ENCODE data around the gene PHF3.
A peak's percentile ranks its signal among the peaks of the same experiment; 100 is the strongest.
"Not testable (repeated sequence)": the region's sequence is repeated elsewhere in the genome, so short reads cannot be mapped to it uniquely, and the experiment has no call there.

Gene PHF3

GRCh38 chr6:63750400-63750799, 114.8 kb downstream of the PHF3 start:
- H3K4me1 ChIP-seq: no peaks in the 10 kb centered on the region
- no peak for DNase-seq
- H3K36me3 ChIP-seq: no peaks in the 10 kb centered on the region
- H3K27ac ChIP-seq: no peak overlapping the region
- intact Hi-C loops (cut with DNase I; ENCODE audit: low total_unique reads): no loop called here
- no peak for TF ChIP-seq CTCF (IDR thresholded peaks at IDR 0.05)
- no peak overlapping the region for H3K4me3 ChIP-seq
- H3K9me3 ChIP-seq: no peaks in the 10 kb centered on the region
- no peaks in the 10 kb centered on the region for H3K27me3 ChIP-seq

GRCh38 chr6:63757275-63757674, 121.7 kb downstream of the PHF3 start:
- intact Hi-C loops (cut with DNase I; ENCODE audit: low total_unique reads); H3K4me1 ChIP-seq; H3K4me3 ChIP-seq; H3K36me3 ChIP-seq; H3K27me3 ChIP-seq; H3K9me3 ChIP-seq; H3K27ac ChIP-seq; DNase-seq: not testable (repeated sequence)

- no peak for DNase-seq
- Histone ChIP-seq H3K27me3 (no peaks in the 10 kb centered on the region), H3K9me3 (peaks cover 0 to 7% (median 0%) of the 10 kb centered on the region in 3 donors), H3K36me3 (no peaks in the 10 kb centered on the region), H3K4me1 (no peaks in the 10 kb centered on the region), H3K4me3 (no peak overlapping the region), H3K27ac (no peak overlapping the region)
- TF ChIP-seq CTCF (IDR thresholded peaks at IDR 0.05): no peak
- intact Hi-C loops (cut with DNase I; ENCODE audit: low total_unique reads): no loop called here
These were observed 122.2 kb downstream of the PHF3 start for GRCh38 chr6:63757826-63758225.

GRCh38 chr6:63759605-63760105, 124.1 kb downstream of the PHF3 start:
- no peak for DNase-seq
- Histone ChIP-seq H3K27ac (no peak overlapping the region), H3K9me3 (peaks cover 0 to 7% (median 0%) of the 10 kb centered on the region in 3 donors), H3K4me3 (no peak overlapping the region), H3K36me3 (no peaks in the 10 kb centered on the region), H3K4me1 (no peaks in the 10 kb centered on the region), H3K27me3 (no peaks in the 10 kb centered on the region)
- intact Hi-C loops (cut with DNase I; ENCODE audit: low total_unique reads): no loop called here
- no peak for TF ChIP-seq CTCF (IDR thresholded peaks at IDR 0.05)

GRCh38 chr6:63760199-63760598, 124.6 kb downstream of the PHF3 start:
- intact Hi-C loops (cut with DNase I; ENCODE audit: low total_unique reads): no loop called here
- H3K4me1 ChIP-seq: no peaks in the 10 kb centered on the region
- no peaks in the 10 kb centered on the region for H3K36me3 ChIP-seq
- no peak for DNase-seq
- no peak for TF ChIP-seq CTCF (IDR thresholded peaks at IDR 0.05)
- no peak overlapping the region for H3K4me3 ChIP-seq
- H3K27me3 ChIP-seq: no peaks in the 10 kb centered on the region
- H3K27ac ChIP-seq: no peak overlapping the region
- peaks cover 0 to 7% (median 0%) of the 10 kb centered on the region in 3 donors for H3K9me3 ChIP-seq

- no peak overlapping the region for H3K27ac ChIP-seq
- no peak overlapping the region for H3K4me3 ChIP-seq
- TF ChIP-seq CTCF (IDR thresholded peaks at IDR 0.05): peak; percentile 38 to 56
- H3K36me3 ChIP-seq: no peaks in the 10 kb centered on the region
- intact Hi-C loops (cut with DNase I; ENCODE audit: low total_unique reads): no loop called here
- no peaks in the 10 kb centered on the region for H3K4me1 ChIP-seq
- H3K27me3 ChIP-seq: no peaks in the 10 kb centered on the region
- DNase-seq: no peak
- H3K9me3 ChIP-seq: no peaks in the 10 kb centered on the region
These were observed 128.8 kb downstream of the PHF3 start for GRCh38 chr6:63764318-63764916.
